Endothelial cell of umbilical vein (primary cell): ENCODE measurements around the gene SYNPO2. TPM values are rescaled to one million over a fixed set of nuclear protein-coding genes. Genes with fewer than 3 reads are reported as not detected.

ENCODE experiments used
- BruUV-seq: library from RNA; stranded (reverse); fragments of 400-500 nt; replicated peaks from 2 replicates; lab custom pipeline; 2021; lab: Mats Ljungman, UMichigan
- CTCF ChIA-PET: fragments of 300-600, 350-600 bp; sonication (Branson Sonifier 250); formaldehyde crosslinking; loops from one replicate; lab custom pipeline; 2021; ENCODE audit warnings: antibody characterized with exemption, inconsistent platforms; lab: Charles Lee
- POLR2A ChIA-PET: fragments of 300-600, 350-600 bp; sonication (Branson Sonifier 250); formaldehyde crosslinking; loops from one replicate; lab custom pipeline; 2021; ENCODE audit warnings: antibody characterized with exemption, inconsistent platforms; lab: Charles Lee
- DNase-seq: peaks from one replicate; pipeline ENCODE4 v3.0.0-alpha.2; 2011; ENCODE audit warnings: low read depth, low spot score
- FAIRE-seq: peaks from 2 replicates; lab custom pipeline; 2011; peaks lifted over from hg19 to GRCh38; lab: Jason Lieb, UNC
- H2AFZ ChIP-seq: 2 replicates; pipeline ENCODE4 v1.6.0; 2012; ENCODE audit warnings: low read depth, low read length, control low read depth, inconsistent platforms
- H3K27ac ChIP-seq: 2 replicates; pipeline ENCODE4 v1.5.1; 2011; ENCODE audit warnings: low read depth, mild to moderate bottlenecking, control low read depth, low read length, moderate library complexity; ENCODE audit not compliant: insufficient read depth
- H3K27me3 ChIP-seq, 2 experiments: 2 replicates each; pipeline versions ENCODE4 v1.6.0 to v1.6.1; 2011; ENCODE audit warnings: low read length in 2 of 2, mixed read lengths in 1 of 2; ENCODE audit not compliant: control insufficient read depth in 2 of 2, insufficient read depth in 2 of 2
- H3K36me3 ChIP-seq, 2 experiments: 2 replicates in 1 of 2; 3 replicates in 1 of 2; pipeline ENCODE4 v1.5.1; 2011; ENCODE audit warnings: low read length in 2 of 2, mild to moderate bottlenecking in 1 of 2, moderate library complexity in 1 of 2; ENCODE audit not compliant: control insufficient read depth in 2 of 2, insufficient read depth in 2 of 2; ENCODE audit errors: extremely low read depth in 1 of 2
- H3K4me1 ChIP-seq: 3 replicates; pipeline ENCODE4 v1.5.1; 2011; ENCODE audit warnings: mild to moderate bottlenecking, low read length; ENCODE audit not compliant: control insufficient read depth, insufficient read depth; ENCODE audit errors: extremely low read depth
- H3K4me2 ChIP-seq: 2 replicates; pipeline ENCODE4 v1.6.1; 2011; ENCODE audit warnings: low read length, control low read depth, mixed read lengths; ENCODE audit not compliant: insufficient read depth
- H3K4me3 ChIP-seq, 3 experiments: fragments of 200-600 bp in 1 of 3; sonication (generic), shearing (Covaris generic) in 1 of 3; replicated peaks in 1 of 3; 2 replicates each; pipeline ENCODE4 v1.5.1; 2011 to 2016; ENCODE audit warnings: control low read depth in 3 of 3, low read length in 3 of 3, mild to moderate bottlenecking in 2 of 3, inconsistent platforms in 1 of 3, low read depth in 1 of 3, moderate library complexity in 1 of 3; ENCODE audit not compliant: insufficient read depth in 1 of 3
- H3K79me2 ChIP-seq: 2 replicates; pipeline ENCODE4 v1.6.0; 2012; ENCODE audit warnings: low read length, inconsistent platforms; ENCODE audit not compliant: control insufficient read depth, insufficient read depth
- H3K9ac ChIP-seq: replicated peaks from 2 replicates; pipeline ENCODE3; 2011; ENCODE audit warnings: low read length, control low read depth; ENCODE audit not compliant: insufficient read depth; ENCODE audit errors: extremely low read depth
- H3K9me1 ChIP-seq: replicated peaks from 3 replicates; pipeline ENCODE4 v1.6.0; 2011; ENCODE audit warnings: mild to moderate bottlenecking, low read length; ENCODE audit not compliant: control insufficient read depth, insufficient read depth; ENCODE audit errors: extremely low read depth
- H3K9me3 ChIP-seq: replicated peaks from 2 replicates; pipeline ENCODE4 v1.5.1; 2012; ENCODE audit warnings: low read length, inconsistent platforms; ENCODE audit not compliant: control insufficient read depth, insufficient read depth
- H4K20me1 ChIP-seq: replicated peaks from 2 replicates; pipeline ENCODE3; 2011; ENCODE audit warnings: mild to moderate bottlenecking, low read length; ENCODE audit not compliant: control insufficient read depth, insufficient read depth; ENCODE audit errors: extremely low read depth
- CTCF ChIP-seq, 2 donors: IDR thresholded peaks; 1 replicate in 1 of 2; 2 replicates in 1 of 2; pipeline ENCODE4 v1.5.1; 2011; ENCODE audit warnings: low read length in 2 of 2, mild to moderate bottlenecking in 2 of 2, moderate library complexity in 2 of 2, control low read depth in 1 of 2, inconsistent platforms in 1 of 2, low read depth in 1 of 2; ENCODE audit not compliant: insufficient read depth in 1 of 2; ENCODE audit errors: extremely low read depth in 1 of 2
- EZH2 ChIP-seq: IDR thresholded peaks from 2 replicates; pipeline ENCODE4 v1.6.1; 2012; ENCODE audit warnings: borderline replicate concordance, low read depth, mild to moderate bottlenecking, moderate library complexity, low read length, inconsistent platforms; ENCODE audit not compliant: severe bottlenecking
- FOS ChIP-seq: IDR thresholded peaks from 2 replicates; pipeline ENCODE4 v1.6.1; 2011; ENCODE audit warnings: mild to moderate bottlenecking, low read length, moderate library complexity, borderline replicate concordance; ENCODE audit not compliant: insufficient read depth
- GATA2 ChIP-seq: IDR thresholded peaks from 2 replicates; pipeline ENCODE4 v1.7.0; 2011; ENCODE audit warnings: low read depth, mild to moderate bottlenecking, moderate library complexity, mixed read lengths, low read length; ENCODE audit not compliant: insufficient read length, insufficient read depth
- JUN ChIP-seq: IDR thresholded peaks from 2 replicates; pipeline ENCODE4 v1.6.1; 2011; ENCODE audit warnings: borderline replicate concordance, low read depth; ENCODE audit not compliant: insufficient read length, insufficient read depth
- MYC ChIP-seq: IDR thresholded peaks from one replicate; pipeline ENCODE4 v1.6.1; 2011; ENCODE audit warnings: mild to moderate bottlenecking, low read depth, low read length
- POLR2A ChIP-seq: IDR thresholded peaks from 2 replicates; pipeline ENCODE4 v1.6.1; 2012; ENCODE audit warnings: low read depth, mild to moderate bottlenecking, control low read depth, low read length
- POLR2AphosphoS5 ChIP-seq: IDR thresholded peaks from 2 replicates; pipeline ENCODE4 v1.6.1; 2012; ENCODE audit warnings: low read depth, mild to moderate bottlenecking, control low read depth, low read length, moderate library complexity; ENCODE audit not compliant: insufficient read depth
- dilution Hi-C: fragments of 300-500 bp; cut with MboI; formaldehyde crosslinking; loops from one replicate; pipeline ENCODE4 v1.15.0; 2019; ENCODE audit warnings: low sequenced_read_pairs; ENCODE audit not compliant: extremely low pct_ligation_motif_present
- intact Hi-C: fragments of 100-400 bp; cut with micrococcal nuclease; formaldehyde crosslinking; loops from one replicate; pipeline ENCODE4 v1.10.0; 2022
- polyA plus RNA-seq, 4 experiments: library from polyadenylated mRNA; depleted of rRNA in 3 of 4; stranded (reverse) in 3 of 4; unstranded in 1 of 4; fragments of >200 nt; gene quantifications; 2 replicates each; pipeline versions ENCODE4 v1.2.1 to v1.2.3, GENCODE V29; 2011 to 2012; ENCODE audit warnings: missing spikeins in 1 of 4
- total RNA-seq: library from RNA; stranded (reverse); gene quantifications from 2 replicates; pipeline ENCODE4 v1.2.3, GENCODE V29; 2021
- TF ChIP-seq, protein P1 (sequence below): IDR thresholded peaks from 2 replicates; pipeline ENCODE4 v1.6.1; 2011; ENCODE audit not compliant: insufficient read depth, insufficient read length

Gene SYNPO2
- total and polyA plus RNA-seq, 2 donors (not counting 3 experiments of a cell fraction or from before 2014, with no cell fraction given), result 0.06 to 0.13 TPM

DNA sequence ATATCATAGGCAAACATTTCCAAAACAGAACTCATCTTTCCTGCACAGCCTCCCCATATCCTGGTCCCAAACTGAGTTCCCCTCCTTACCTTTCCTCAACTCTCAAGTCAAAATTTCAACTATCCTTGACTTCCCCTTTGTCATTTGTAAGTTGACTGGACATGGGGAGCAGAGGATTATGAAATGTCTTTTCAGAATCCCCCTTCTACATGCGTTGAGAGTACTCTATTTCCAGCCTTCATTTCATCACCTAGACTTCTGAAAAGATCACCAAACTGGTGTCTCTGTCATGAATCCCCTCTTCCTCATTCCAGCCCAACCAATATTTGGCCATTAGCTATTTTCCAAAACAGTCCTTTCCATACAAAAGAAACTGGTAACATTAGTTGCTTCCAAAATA, 95.2 kb downstream of the SYNPO2 start:
- no peak overlapping the region for H2AFZ ChIP-seq
- H3K27ac ChIP-seq, result no peak overlapping the region
- no peaks in the 10 kb centered on the region for H3K79me2 ChIP-seq
- H3K9me1 ChIP-seq, result no peaks in the 10 kb centered on the region
- intact Hi-C loops (loop anchor here (5.0 kb wide), 2 partner anchors 573 to 803 kb away; no protein-coding TSS in a partner anchor), dilution Hi-C loops (no loop called here)
- no peaks in the 10 kb centered on the region for H4K20me1 ChIP-seq
- H3K4me2 ChIP-seq, result no peak overlapping the region
- no peaks in the 10 kb centered on the region for H3K27me3 ChIP-seq
- peaks cover 7% of the 10 kb centered on the region for H3K4me1 ChIP-seq
- H3K4me3 ChIP-seq, result no peak overlapping the region
- BruUV-seq, result no TSS peak
- TF ChIP-seq MYC (no peak), POLR2AphosphoS5 (no peak), FOS (peak; percentile 25), GATA2 (peak; percentile 45), JUN (no peak), EZH2 (no peak), CTCF (IDR thresholded peaks at IDR 0.05; ENCODE audit: extremely low read depth in 1 of 2, insufficient read depth in 1 of 2, low read depth in 1 of 2, low read length in 2 of 2) (no peak), POLR2A (no peak)
- TF ChIP-seq, protein P1, sequence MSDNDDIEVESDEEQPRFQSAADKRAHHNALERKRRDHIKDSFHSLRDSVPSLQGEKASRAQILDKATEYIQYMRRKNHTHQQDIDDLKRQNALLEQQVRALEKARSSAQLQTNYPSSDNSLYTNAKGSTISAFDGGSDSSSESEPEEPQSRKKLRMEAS, result no peak
- no peak for DNase-seq
- no peak overlapping the region for H3K9ac ChIP-seq
- H3K9me3 ChIP-seq, result no peaks in the 10 kb centered on the region
- ChIA-PET CTCF (interaction anchor here (1.0 to 7.2 kb wide), 10 partner anchors 10 to 1072 kb away, joined by 3 to 62 read pairs (median 6); partner anchors contain the start of gene PDE5A), POLR2A (no interaction called here)
- no peak for FAIRE-seq
- H3K36me3 ChIP-seq, result no peaks in the 10 kb centered on the region
